ENCODE results near the gene NF2.

- no peak for TF ChIP-seq CTCF (IDR thresholded peaks at IDR 0.05; ENCODE audit: low read depth, low read length, poor library complexity, severe bottlenecking)
- TF ChIP-seq EZH2phosphoT487 (IDR thresholded peaks at IDR 0.05; ENCODE audit: borderline replicate concordance, low read length) = no peak
These were observed 65.2 kb downstream of the NF2 start for GRCh38 chr22:29668673-29669072.
